ENCODE results near the gene DDAH1. TPM values are rescaled to one million over a fixed set of nuclear protein-coding genes. Genes with fewer than 3 reads are reported as not detected.

The DDAH1 gene
- total and polyA plus RNA-seq, 2 experiments from 2014 or later, result 29.4 to 41.7 TPM

- ATAC-seq, result no peak
- Histone ChIP-seq H3K27me3 (ENCODE audit: insufficient read depth) (no peaks in the 10 kb centered on the region), H3K27ac (ENCODE audit: low read depth) (no peak overlapping the region), H3F3A (replicated peaks; ENCODE audit: low read depth) (no peaks in the 10 kb centered on the region), H3K4me3 (no peak overlapping the region), H3K36me3 (ENCODE audit: insufficient read depth) (no peaks in the 10 kb centered on the region), H3K9me2 (ENCODE audit: insufficient read depth) (no peaks in the 10 kb centered on the region), H3K79me2 (replicated peaks; ENCODE audit: insufficient read depth) (no peaks in the 10 kb centered on the region), H3K4me2 (no peak overlapping the region), H2AFZ (no peak overlapping the region), H3K4me1 (ENCODE audit: insufficient read depth) (no peaks in the 10 kb centered on the region), H4K20me1 (replicated peaks; ENCODE audit: insufficient read depth) (no peaks in the 10 kb centered on the region)
- Mint-ChIP-seq H3K4me3 (no peak overlapping the region), H3K27me3 (ENCODE audit: insufficient read depth, low read depth, poor library complexity) (no peaks in the 10 kb centered on the region), H3K36me3 (ENCODE audit: low read depth) (no peaks in the 10 kb centered on the region), H3K4me1 (no peaks in the 10 kb centered on the region), H3K27ac (no peak overlapping the region), H3K9me3 (no peaks in the 10 kb centered on the region)
- DNase-seq (ENCODE audit: low spot score), result no peak
- TF ChIP-seq JUNB (IDR thresholded peaks at IDR 0.05; ENCODE audit: unreplicated experiment), result no peak
- no peak for TF ChIP-seq POLR2AphosphoS5 (IDR thresholded peaks at IDR 0.05; ENCODE audit: low read depth)
- TF ChIP-seq, protein P1, sequence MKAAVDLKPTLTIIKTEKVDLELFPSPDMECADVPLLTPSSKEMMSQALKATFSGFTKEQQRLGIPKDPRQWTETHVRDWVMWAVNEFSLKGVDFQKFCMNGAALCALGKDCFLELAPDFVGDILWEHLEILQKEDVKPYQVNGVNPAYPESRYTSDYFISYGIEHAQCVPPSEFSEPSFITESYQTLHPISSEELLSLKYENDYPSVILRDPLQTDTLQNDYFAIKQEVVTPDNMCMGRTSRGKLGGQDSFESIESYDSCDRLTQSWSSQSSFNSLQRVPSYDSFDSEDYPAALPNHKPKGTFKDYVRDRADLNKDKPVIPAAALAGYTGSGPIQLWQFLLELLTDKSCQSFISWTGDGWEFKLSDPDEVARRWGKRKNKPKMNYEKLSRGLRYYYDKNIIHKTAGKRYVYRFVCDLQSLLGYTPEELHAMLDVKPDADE (IDR thresholded peaks at IDR 0.05), result no peak
Observed at GRCh38 chr1:85361606-85362296, 103.2 kb downstream of the DDAH1 start.

- ATAC-seq (no peak), DNase-seq (ENCODE audit: low spot score) (no peak)
- Histone ChIP-seq H4K20me1 (replicated peaks; ENCODE audit: insufficient read depth) (no peaks in the 10 kb centered on the region), H3K4me3 (no peak overlapping the region), H3K27me3 (ENCODE audit: insufficient read depth) (no peaks in the 10 kb centered on the region), H3K9me2 (ENCODE audit: insufficient read depth) (no peaks in the 10 kb centered on the region), H3K79me2 (replicated peaks; ENCODE audit: insufficient read depth) (no peaks in the 10 kb centered on the region), H3F3A (replicated peaks; ENCODE audit: low read depth) (no peaks in the 10 kb centered on the region), H3K27ac (ENCODE audit: low read depth) (no peak overlapping the region), H2AFZ (no peak overlapping the region), H3K4me2 (no peak overlapping the region), H3K36me3 (ENCODE audit: insufficient read depth) (no peaks in the 10 kb centered on the region), H3K4me1 (ENCODE audit: insufficient read depth) (no peaks in the 10 kb centered on the region)
- Mint-ChIP-seq H3K4me3 (no peak overlapping the region), H3K36me3 (ENCODE audit: low read depth) (no peaks in the 10 kb centered on the region), H3K9me3 (no peaks in the 10 kb centered on the region), H3K27me3 (ENCODE audit: insufficient read depth, low read depth, poor library complexity) (no peaks in the 10 kb centered on the region), H3K27ac (no peak overlapping the region), H3K4me1 (no peaks in the 10 kb centered on the region)
- TF ChIP-seq NANOG (IDR thresholded peaks at IDR 0.05; ENCODE audit: borderline replicate concordance) (no peak), ZNF114 (CRISPR knock-in tag; IDR thresholded peaks at IDR 0.05) (no peak), ZNF462 (CRISPR knock-in tag; IDR thresholded peaks at IDR 0.05) (no peak)
- TF ChIP-seq, protein P2, sequence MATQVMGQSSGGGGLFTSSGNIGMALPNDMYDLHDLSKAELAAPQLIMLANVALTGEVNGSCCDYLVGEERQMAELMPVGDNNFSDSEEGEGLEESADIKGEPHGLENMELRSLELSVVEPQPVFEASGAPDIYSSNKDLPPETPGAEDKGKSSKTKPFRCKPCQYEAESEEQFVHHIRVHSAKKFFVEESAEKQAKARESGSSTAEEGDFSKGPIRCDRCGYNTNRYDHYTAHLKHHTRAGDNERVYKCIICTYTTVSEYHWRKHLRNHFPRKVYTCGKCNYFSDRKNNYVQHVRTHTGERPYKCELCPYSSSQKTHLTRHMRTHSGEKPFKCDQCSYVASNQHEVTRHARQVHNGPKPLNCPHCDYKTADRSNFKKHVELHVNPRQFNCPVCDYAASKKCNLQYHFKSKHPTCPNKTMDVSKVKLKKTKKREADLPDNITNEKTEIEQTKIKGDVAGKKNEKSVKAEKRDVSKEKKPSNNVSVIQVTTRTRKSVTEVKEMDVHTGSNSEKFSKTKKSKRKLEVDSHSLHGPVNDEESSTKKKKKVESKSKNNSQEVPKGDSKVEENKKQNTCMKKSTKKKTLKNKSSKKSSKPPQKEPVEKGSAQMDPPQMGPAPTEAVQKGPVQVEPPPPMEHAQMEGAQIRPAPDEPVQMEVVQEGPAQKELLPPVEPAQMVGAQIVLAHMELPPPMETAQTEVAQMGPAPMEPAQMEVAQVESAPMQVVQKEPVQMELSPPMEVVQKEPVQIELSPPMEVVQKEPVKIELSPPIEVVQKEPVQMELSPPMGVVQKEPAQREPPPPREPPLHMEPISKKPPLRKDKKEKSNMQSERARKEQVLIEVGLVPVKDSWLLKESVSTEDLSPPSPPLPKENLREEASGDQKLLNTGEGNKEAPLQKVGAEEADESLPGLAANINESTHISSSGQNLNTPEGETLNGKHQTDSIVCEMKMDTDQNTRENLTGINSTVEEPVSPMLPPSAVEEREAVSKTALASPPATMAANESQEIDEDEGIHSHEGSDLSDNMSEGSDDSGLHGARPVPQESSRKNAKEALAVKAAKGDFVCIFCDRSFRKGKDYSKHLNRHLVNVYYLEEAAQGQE (IDR thresholded peaks at IDR 0.05; ENCODE audit: unreplicated experiment), result no peak
Observed at GRCh38 chr1:85360730-85361493, 104.0 kb downstream of the DDAH1 start.

Measured in GM23338 (cell line).